ENCODE measurements around the gene PKNOX2.

The PKNOX2 gene

GRCh38 chr11:125235071-125235471 is 70.5 kb downstream of the PKNOX2 start:
- no peak for DNase-seq (ENCODE audit: low read depth in 2 of 2)

- no peak for DNase-seq (ENCODE audit: low read depth in 2 of 2)
These were observed 71.7 kb downstream of the PKNOX2 start for GRCh38 chr11:125236072-125236825.

GRCh38 chr11:125239585-125240560 is 75.3 kb downstream of the PKNOX2 start:
- no peak for DNase-seq (ENCODE audit: low read depth in 2 of 2)

GRCh38 chr11:125241104-125241503 is 76.6 kb downstream of the PKNOX2 start:
- no peak for DNase-seq (ENCODE audit: low read depth in 2 of 2)

- no peak for DNase-seq (ENCODE audit: low read depth in 2 of 2)
These were observed 77.7 kb downstream of the PKNOX2 start for GRCh38 chr11:125242141-125242775.

- no peak for DNase-seq (ENCODE audit: low read depth in 2 of 2)
These were observed 79.6 kb downstream of the PKNOX2 start for GRCh38 chr11:125244166-125244565.

GRCh38 chr11:125245299-125245698 is 80.7 kb downstream of the PKNOX2 start:
- DNase-seq (ENCODE audit: low read depth in 2 of 2): no peak

- DNase-seq (ENCODE audit: low read depth in 2 of 2): no peak
These were observed 82.9 kb downstream of the PKNOX2 start for GRCh38 chr11:125247431-125247830.

- no peak for DNase-seq (ENCODE audit: low read depth in 2 of 2)
These were observed 86.0 kb downstream of the PKNOX2 start for GRCh38 chr11:125250318-125251213.

GRCh38 chr11:125251214-125251545 is 86.6 kb downstream of the PKNOX2 start:
- DNase-seq (ENCODE audit: low read depth in 2 of 2): no peak

- DNase-seq (ENCODE audit: low read depth in 2 of 2): no peak
These were observed 87.4 kb downstream of the PKNOX2 start for GRCh38 chr11:125251956-125252355.

GRCh38 chr11:125253289-125253688 is 88.7 kb downstream of the PKNOX2 start:
- no peak for DNase-seq (ENCODE audit: low read depth in 2 of 2)

- no peak for DNase-seq (ENCODE audit: low read depth in 2 of 2)
These were observed 89.4 kb downstream of the PKNOX2 start for GRCh38 chr11:125253795-125254525.

- DNase-seq (ENCODE audit: low read depth in 2 of 2): no peak
These were observed 92.1 kb downstream of the PKNOX2 start for GRCh38 chr11:125256541-125257189.

GRCh38 chr11:125257190-125257579 is 92.6 kb downstream of the PKNOX2 start:
- DNase-seq (ENCODE audit: low read depth in 2 of 2): no peak

GRCh38 chr11:125257751-125258150 is 93.2 kb downstream of the PKNOX2 start:
- no peak for DNase-seq (ENCODE audit: low read depth in 2 of 2)

- no peak for DNase-seq (ENCODE audit: low read depth in 2 of 2)
These were observed 93.9 kb downstream of the PKNOX2 start for GRCh38 chr11:125258291-125259032.

GRCh38 chr11:125261588-125261987 is 97.0 kb downstream of the PKNOX2 start:
- DNase-seq (ENCODE audit: low read depth in 2 of 2): no peak

- no peak for DNase-seq (ENCODE audit: low read depth in 2 of 2)
These were observed 97.8 kb downstream of the PKNOX2 start for GRCh38 chr11:125262194-125262829.
